Subcutaneous adipose tissue (tissue), 4 donors: ENCODE data around the gene ADAM10. TPM values are rescaled to one million over a fixed set of nuclear protein-coding genes. Genes with fewer than 3 reads are reported as not detected.

Experiments used
- CTCF ChIP-seq: fragments of 450-650 bp; IDR thresholded peaks from one replicate; pipeline ENCODE4 v1.5.1; 2016; ENCODE audit warnings: low read depth, mild to moderate bottlenecking, control low read depth, antibody characterized with exemption, moderate library complexity
- total RNA-seq, 4 donors: library from RNA; depleted of rRNA; stranded (reverse); fragments of >200 nt; gene quantifications; one replicate each; pipeline ENCODE4 v1.1.0, GENCODE V29; 2016

Gene ADAM10
- total RNA-seq, 4 donors from 2014 or later = 55.4 to 105 (median 57.6) TPM

DNA sequence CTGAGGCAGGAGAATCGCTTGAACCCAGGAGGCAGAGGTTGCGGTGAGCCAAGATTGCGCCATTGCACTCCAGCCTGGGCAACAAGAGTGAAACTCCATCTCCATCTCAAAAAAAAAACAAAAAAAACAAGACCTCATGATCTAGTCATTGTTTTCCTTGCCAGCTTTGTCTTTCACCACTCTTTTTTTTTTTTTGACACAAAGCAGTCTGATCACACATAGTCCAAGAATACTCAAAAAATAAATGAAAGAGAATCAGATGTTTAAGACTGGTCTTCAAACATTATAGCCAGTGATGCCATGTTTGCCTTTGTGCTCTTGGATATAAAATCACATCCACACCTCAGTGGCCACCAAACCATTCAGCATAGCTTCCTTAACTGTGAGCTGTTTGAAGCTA lies 5.8 kb upstream of the ADAM10 start:
- no peak for TF ChIP-seq CTCF

DNA sequence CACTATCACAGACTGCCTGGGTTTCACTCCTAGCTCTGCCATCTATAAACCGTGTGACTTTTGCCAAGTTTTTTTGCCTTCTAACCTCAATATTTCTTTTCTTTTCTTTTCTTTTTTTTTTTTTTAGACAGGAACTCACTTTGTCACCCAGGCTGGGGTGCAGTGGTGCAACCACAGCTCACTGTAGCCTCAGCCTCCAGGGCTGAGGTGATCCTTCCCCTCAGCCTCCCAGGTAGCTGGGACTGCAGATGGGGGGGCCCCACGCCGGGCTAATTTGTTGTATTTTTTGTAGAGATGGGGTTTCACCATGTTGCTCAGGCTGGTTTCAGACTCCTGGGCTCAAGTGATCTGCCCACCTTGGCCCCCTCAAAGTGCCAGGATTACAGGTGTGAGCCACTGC lies 3.2 kb upstream of the ADAM10 start:
- no peak for TF ChIP-seq CTCF

- TF ChIP-seq CTCF = no peak
These were observed 515 bp downstream of the ADAM10 start for GRCh38 chr15:58748852-58749531.

DNA sequence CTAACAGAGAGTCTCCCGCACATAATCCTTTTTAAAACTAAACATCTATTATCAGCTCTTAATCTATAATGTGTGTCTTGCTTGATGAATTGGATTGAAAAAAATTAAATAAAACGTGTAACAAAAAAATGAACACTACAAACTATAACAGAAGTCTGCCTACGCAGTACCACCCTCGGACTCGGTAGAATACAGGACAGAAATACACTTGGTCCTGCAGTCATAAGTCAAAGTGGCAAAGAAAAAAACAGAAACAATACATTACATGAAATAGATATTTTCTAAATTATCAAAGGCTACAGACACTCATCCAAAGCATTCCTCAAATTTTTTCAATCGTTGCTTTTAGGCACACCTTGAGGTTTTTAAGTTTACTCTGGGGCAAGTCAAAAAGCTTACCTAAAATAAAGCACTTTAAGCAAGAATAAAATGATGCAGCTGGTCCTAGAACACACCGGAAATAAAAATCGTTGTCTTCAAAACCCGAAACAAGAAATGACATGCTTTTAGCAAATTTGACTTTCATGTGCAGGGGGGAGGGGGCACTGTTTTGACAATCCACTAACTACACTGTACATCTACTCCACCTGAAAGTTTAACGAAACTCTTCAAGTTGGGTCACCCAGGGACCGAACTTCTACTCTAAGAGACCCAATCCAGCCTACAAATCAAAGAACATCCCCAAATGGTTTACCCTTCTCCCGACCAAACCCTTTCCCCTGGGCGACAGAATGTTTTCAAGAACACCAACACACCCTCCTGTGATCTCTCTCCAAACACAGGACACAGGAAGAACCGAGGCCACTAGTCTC lies 1.3 kb downstream of the ADAM10 start:
- TF ChIP-seq CTCF = no peak

DNA sequence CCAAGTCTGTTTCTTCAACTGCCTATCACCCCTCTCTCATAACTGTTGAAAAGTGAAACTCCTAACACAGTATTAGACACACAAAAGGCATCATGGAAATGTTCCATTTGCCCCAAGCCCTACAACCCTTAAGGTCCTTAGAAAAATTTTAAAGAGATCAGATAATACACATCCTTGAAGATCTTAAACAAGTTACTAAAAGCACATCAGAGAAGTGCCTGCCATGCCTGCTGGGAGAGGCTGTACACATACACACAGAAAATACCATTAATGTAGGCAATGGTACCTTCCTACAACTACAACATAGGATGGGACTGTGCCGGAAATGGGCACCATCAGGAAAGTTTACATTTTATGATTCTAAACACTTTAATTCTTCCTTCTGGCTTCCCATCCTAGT lies 3.3 kb downstream of the ADAM10 start:
- TF ChIP-seq CTCF = no peak

- no peak for TF ChIP-seq CTCF
These were observed 6.5 kb downstream of the ADAM10 start for GRCh38 chr15:58742819-58743502.
